Measurements from ENCODE around the gene WDR75. TPM values are rescaled to one million over a fixed set of nuclear protein-coding genes. Genes with fewer than 3 reads are reported as not detected.

Gene WDR75
- polyA plus RNA-seq, 3 donors: 14.8 to 16.8 (median 16.6) TPM

DNA sequence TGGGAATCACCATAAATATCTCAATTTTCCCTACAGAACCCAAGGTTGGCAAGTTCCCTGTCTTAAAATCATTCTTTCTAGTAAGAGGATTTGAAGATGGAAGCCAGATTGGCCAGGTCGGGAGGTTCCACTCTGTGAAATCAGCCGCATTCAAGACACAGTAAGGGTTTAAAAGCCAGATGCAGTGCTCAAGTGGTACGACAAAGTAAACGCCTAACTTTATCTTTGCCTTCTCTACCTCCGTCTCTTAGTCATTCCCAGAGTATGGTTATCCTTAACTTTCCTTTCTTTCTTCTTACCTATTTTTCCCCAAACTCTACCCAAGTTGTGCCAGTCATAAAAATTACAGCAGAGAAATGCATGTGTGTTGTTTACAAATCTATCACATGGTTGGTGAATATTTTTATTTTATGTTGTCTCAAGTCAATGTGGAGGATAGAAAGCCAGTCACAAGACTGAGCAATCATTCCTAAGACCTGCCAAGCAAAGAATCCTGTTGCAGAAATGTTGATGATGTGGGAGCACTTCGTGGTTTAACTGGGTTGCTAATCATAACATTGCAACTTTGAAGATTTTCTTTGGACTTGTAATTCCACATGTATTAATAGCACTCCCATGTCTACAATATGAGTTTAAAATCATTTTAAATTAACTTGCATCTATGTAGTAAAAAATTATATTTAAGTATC lies 76.7 kb downstream of the WDR75 start:
- WGBS, 3 donors: 89 to 92% (median 92%) methylated on average over 6 of the region's 6 CpGs
- H3K27ac ChIP-seq (ENCODE audit: low read depth, low read length): no peak overlapping the region

DNA sequence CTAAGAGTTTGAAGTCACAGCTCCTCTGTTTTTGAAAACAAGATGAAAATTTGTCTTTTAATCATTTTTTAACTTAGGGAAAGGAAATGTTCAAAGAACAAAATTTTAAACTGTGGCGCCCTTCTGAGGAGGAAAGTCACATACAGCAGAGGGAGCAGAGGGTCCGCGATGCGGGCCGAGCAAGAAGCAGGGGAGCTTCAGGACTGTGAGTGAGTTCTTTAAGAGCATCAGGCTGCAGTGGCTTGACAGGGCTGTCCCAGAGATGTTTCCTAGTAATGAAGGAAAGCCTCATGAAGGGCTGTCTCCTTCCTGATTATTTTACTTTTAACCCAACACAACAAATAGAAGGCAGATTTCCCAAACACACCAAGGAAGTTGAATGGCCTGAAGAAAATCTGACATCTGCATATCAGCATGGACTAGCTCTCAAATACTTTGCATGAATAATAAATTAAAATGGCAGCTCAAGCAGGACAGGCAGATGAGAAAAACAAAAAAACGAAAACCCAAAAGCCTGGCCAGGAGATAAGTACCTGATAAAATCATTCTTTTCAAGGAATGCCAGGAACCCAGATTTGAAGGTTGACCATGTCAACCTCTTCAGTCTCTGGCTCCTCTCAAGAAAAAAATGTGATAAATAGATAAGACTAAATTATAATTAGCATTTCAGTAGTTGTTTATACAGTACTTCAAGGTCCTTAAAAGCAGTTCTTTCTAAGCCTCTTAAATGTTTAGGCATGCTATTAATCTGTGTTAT lies 78.5 kb downstream of the WDR75 start:
- H3K27ac ChIP-seq (ENCODE audit: low read depth, low read length): no peak overlapping the region
- 79 to 89% (median 86%) methylated on average over 6 of the region's 6 CpGs for WGBS, 3 donors

DNA sequence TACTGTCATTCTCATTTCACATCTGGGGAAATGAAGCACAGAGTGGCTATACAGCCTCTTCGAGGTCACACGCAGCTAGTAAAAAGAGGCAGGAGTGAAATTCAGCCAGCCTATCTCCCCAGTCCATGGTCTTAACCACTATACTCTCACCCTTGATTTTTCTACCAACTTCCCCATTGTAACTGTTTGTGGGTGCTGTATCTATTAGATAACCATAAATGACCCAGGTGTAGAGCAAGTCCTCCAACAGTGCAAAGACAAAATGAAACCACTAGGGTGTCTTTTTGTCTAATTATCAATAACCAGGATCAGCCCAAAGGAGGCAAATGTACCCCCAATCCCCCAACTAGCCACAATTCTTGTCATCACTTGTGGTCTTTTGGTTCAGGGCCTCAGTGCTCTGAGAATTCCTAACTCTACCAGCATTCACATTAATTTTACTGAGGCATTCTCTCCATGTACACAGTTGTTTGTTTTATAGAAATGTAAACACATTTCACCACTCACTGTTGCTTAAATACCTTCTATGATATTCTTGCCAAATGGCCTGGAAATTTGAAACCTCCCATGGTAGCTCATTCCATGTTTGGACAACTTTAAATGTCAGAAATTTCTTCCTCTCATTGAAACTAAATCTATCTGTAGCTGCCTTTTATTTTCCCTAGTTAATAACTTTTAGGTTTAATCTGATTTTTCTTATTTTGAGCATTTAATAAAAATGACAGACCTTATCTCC lies 80.6 kb downstream of the WDR75 start:
- WGBS, 3 donors: 78 to 97% (median 86%) methylated on average over 2 of the region's 2 CpGs

DNA sequence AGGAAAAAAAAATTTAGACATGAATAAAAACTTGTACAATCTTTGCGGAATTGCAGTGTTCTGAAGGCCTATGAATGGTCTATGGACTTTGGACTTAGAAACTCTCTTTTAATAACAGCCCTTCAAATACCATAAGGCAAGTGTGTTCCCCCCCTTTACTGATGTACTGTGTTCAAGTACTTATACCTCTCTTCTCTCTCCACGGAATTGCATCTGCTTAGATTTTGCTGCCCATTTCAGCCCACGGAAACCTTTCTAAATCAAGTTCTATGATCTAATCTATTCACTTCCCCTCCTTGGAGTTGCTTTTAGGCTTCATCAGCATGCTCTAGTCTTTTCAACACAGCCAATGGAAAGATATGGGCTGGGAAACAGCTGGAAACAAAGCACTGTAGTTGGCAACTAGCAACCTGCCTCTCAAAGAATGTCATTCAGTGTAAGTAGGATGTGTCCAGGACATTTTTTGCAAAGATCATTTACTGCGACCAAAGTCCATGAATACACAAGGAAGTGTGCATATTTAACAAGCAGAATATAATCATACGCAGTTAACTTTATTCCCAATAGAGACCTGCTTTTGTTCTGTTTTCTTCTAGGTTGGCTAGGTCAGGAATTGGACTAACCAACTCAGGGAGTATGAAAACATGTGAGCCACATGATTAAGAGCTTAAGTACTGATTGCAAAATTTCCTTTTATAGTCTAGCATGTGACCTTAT lies 81.3 kb downstream of the WDR75 start:
- H3K27ac ChIP-seq (ENCODE audit: low read depth, low read length): no peak overlapping the region
- 30 to 60% (median 49%) methylated on average over 5 of the region's 5 CpGs for WGBS, 3 donors

More for the DNA sequence above, 80.6 kb downstream of the WDR75 start:
- no peak overlapping the region for H3K27ac ChIP-seq (ENCODE audit: low read depth, low read length)

DNA sequence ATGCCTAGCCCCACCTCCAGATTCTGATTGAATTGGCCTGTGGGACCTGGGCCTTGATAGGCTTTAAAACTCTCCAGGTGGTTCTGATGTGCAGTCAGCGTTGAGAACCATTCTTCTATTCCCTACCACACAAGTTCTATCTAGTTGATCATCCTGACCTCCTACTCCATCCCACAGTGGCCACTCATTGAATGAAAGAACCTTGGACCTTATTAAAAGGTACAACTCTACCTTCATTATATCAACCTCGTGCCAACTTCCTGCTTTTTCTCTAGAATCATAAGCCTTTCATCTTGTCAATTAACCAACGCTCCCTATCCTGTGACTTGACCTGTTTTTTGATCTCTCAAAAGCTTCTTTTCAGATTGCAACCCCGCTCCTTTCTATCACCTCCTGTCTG lies 83.5 kb downstream of the WDR75 start:
- WGBS, 3 donors: 83 to 89% (median 87%) methylated on average over 4 of the region's 4 CpGs
- no peak overlapping the region for H3K27ac ChIP-seq (ENCODE audit: low read depth, low read length)

Other genes starting within 250 kb of the WDR75 start
- gene SLC40A1, start 139.3 kb downstream of the WDR75 start, polyA plus RNA-seq: 10 to 100 TPM; 14.9 to 58.0 (median 32.5) TPM
- gene ASNSD1, start 220.0 kb downstream of the WDR75 start, polyA plus RNA-seq: 10 to 100 TPM; 18.6 to 59.2 (median 28.0) TPM
- gene ANKAR, start 233.2 kb downstream of the WDR75 start, polyA plus RNA-seq: 1 to 10 TPM; 1.4 to 7.9 (median 4.0) TPM